AG09309 (cell line): ENCODE results near the gene ART1.

Experiments used
- DNase-seq: peaks from one replicate; pipeline ENCODE4 v3.0.0-alpha.2; 2010; ENCODE audit warnings: low read depth
- H3K4me3 ChIP-seq: 2 replicates; pipeline ENCODE4 v1.5.1; 2011; ENCODE audit warnings: mild to moderate bottlenecking, low read depth, low read length, moderate library complexity; ENCODE audit not compliant: control insufficient read depth
- TF ChIP-seq, protein P1 (sequence below): IDR thresholded peaks from 2 replicates; pipeline ENCODE4 v1.5.1; 2011; ENCODE audit warnings: mild to moderate bottlenecking, low read depth, low read length, inconsistent platforms; ENCODE audit not compliant: insufficient read depth, control insufficient read depth; ENCODE audit errors: missing control alignments

ART1 gene

DNA sequence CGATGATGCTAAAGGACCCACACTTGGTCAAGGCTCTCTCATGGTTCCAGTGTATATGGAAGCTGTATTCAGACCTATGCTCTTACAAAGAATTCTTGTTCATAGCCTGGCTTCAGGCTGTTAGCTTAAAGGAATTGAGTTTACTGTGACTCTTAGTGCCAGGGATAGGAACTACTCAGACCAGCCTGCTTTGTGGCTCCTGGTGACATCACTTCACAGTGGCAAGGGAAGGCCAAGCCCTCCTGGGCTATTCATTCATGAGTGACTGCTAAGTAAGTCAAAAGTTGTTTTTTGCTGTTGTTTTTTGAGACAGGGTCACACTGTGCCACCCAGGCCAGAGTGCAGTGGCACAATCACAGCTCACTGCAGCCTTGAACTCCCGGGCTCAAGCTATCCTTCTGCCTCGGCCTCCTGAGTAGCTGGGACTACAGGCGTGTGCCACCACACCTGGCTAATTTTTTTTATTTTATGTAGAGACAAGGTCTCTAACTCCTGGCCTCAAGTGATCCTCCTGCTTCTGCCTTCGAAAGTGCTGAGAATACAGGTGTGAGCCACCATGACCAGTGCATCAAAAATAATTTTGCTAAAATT lies 12.8 kb upstream of the ART1 start:
- H3K4me3 ChIP-seq = no peak overlapping the region
- no peak for DNase-seq
- TF ChIP-seq, protein P1, sequence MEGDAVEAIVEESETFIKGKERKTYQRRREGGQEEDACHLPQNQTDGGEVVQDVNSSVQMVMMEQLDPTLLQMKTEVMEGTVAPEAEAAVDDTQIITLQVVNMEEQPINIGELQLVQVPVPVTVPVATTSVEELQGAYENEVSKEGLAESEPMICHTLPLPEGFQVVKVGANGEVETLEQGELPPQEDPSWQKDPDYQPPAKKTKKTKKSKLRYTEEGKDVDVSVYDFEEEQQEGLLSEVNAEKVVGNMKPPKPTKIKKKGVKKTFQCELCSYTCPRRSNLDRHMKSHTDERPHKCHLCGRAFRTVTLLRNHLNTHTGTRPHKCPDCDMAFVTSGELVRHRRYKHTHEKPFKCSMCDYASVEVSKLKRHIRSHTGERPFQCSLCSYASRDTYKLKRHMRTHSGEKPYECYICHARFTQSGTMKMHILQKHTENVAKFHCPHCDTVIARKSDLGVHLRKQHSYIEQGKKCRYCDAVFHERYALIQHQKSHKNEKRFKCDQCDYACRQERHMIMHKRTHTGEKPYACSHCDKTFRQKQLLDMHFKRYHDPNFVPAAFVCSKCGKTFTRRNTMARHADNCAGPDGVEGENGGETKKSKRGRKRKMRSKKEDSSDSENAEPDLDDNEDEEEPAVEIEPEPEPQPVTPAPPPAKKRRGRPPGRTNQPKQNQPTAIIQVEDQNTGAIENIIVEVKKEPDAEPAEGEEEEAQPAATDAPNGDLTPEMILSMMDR = no peak

DNA sequence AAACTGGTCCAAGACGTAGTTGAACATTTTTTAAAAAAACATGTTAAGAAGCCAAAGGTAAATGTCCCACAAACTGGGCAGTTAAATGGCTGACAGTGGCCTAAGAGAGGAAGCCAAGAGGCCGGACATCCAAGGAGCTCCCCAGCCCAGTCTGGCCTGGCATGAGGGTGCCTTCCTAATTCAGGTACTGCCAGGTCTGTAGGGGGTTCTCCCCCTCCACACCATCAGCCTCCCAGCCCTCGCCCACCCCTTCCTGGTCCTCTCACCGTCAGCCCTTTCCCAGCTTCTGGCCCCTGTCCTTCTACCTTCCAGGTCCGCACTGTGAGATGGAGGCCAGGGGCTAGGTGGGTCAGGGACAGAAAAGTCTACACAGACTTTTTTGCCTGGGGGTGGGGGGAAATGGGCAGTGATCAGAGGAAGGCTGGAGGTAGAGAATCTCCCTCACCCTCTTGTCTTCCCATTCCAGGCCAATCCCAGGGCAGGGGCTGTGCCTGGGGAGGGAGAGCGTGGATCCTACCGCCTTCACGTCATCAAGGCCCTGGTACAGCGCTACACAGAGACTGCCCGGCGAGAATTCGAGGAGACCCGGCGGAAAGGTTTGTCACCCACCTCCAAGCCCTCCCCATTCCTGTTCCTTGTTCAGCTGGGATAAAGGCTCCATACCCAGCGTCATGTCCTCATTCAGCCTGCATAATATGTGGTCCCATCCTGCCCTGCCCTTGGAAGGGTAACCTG lies 9.1 kb upstream of the ART1 start:
- DNase-seq = no peak
- TF ChIP-seq, protein P1 = no peak

DNA sequence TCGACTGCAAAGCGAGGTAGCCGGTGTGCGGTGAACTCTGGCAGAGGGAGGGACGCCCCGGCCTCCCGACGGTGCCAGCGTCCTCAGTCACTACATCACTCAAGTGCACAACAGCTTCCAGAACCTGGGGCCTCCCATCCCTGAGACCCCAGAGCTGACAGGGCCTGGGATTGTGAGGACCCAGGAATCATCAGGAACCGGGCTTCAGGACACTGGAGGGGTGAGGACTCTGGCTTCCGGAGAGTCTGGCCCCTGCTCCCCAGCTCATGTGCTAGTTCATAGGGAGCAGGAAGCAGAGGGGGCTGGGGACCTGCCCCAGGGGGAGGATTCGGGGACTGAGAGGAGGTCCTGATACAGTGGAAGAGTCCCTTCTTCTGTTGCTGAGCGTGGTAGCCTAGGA lies 7.7 kb upstream of the ART1 start:
- TF ChIP-seq, protein P1 = no peak
- H3K4me3 ChIP-seq = no peak overlapping the region
- DNase-seq = no peak

More for the DNA sequence above, 9.1 kb upstream of the ART1 start:
- H3K4me3 ChIP-seq = no peak overlapping the region

DNA sequence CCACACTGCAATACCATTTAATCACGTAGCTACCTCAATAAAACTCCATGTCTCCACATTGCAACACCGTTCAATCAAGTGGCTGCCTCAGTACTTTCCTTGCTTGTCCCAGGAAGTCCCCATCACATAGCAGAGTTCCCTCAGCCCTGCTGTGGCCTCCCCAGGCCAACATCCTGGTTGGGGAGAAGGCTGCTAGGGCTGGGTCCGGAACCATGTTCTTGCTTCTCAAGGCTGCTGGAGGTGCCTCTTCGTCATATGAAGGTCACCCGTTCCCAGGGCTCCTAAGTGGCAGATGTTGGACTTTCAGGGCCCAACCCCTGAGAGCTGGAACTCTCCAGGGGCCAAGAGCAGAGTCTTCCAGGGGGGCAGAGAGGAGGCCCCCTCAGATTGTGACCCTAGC lies 6.4 kb upstream of the ART1 start:
- TF ChIP-seq, protein P1 = no peak
- no peak for DNase-seq
- no peak overlapping the region for H3K4me3 ChIP-seq

DNA sequence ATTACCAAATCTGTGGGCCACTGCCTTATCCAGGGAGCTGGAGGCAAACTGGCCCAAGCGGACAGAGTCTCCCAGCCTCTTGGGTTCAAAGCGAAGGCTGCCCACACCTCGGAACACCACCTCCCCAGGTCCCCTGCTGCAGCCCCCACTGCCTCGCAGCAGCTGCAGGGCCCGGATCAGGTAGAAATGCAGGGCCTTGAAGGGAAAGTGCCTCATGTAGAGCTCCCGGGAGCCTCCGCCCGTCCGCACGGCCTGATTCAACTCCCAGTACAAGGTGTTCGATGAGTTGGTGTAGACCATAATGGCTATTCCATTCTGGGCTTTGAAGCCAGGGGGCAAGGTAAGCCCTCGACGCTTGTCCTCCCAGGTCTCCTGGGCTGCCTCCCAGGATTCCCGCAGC lies 5.1 kb upstream of the ART1 start:
- no peak overlapping the region for H3K4me3 ChIP-seq
- DNase-seq = no peak
- TF ChIP-seq, protein P1 = no peak

DNA sequence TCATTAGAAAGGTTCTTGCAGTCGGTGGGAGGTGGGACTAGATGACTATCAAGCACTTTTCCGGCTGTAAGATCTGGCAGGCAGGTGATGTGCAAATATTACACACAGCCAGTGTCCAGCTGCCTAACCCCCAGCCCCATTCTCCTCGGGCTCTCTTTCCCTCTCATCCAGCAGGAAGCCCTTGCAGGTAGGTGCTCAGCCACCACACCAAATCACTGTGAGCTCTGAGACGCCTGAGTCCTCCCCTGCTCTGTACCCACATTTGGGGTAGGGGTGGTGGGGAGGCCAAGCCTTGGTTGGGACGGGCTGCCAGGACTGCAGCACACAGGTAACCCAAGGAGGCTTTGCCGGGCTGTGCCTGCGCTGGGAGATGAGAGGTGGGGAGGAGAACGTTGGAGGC lies 3.7 kb upstream of the ART1 start:
- DNase-seq = no peak
- no peak overlapping the region for H3K4me3 ChIP-seq
- TF ChIP-seq, protein P1 = no peak
